ENCODE results near the gene CRTC3. TPM values are rescaled to one million over a fixed set of nuclear protein-coding genes. Genes with fewer than 3 reads are reported as not detected.

Gene CRTC3
- total RNA-seq, 2 experiments from 2014 or later: 24.0 to 25.7 TPM

DNA sequence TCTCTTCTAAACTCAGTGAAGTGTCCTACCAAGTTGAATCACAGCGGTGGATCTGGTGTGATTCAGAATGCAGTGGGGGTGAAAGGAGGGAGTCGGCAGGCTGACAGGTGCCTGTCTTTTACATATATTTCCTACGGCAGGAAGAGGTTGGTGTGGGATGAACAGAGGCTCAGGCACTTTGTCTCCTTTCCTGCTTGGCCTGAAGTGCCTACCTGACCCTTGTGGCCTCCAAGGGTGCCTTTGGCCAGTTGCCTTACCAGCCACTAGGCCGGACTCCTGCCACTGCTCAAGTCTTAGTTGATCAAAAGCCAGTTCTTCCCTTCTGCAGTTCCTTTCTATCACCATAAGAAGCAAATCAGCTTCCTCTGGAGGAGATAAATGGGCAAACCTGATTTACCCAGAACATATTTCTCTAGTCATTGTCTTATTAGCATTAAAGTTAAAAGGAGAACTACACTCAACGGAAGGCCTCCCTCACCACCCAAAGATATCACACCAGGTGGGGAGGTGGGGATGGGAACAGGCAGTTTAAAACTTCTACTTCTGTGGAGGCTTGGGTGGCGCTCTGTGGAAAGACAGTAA lies 52.1 kb downstream of the CRTC3 start:
- CTCF ChIA-PET: no interaction called here
- POLR2A ChIA-PET: no interaction called here

DNA sequence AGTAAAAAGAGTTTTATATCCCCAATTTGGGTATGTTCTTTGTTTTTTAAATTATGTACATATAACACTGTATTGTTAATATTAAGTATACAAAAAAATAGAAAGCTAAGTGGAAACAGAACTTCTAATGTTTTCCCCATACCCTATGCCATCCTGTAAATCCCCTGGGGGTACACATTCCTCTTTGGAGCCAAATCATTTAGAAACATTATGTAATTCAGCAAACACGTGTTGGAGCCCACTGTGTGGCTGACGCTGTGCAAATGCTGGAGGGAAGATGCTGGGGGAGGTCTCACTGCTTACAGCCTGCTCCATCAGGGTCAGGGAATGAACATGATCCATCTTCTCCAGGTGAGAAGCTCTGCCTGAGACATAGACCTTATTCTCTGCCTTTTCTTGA lies 52.8 kb downstream of the CRTC3 start:
- ChIA-PET POLR2A (no interaction called here), CTCF (no interaction called here)

GRCh38 chr15:90583471-90584252 lies 53.9 kb downstream of the CRTC3 start:
- CTCF ChIA-PET: interaction anchor here (0.8 kb wide), 1 partner anchor 17 kb away, joined by 3 read pairs; no protein-coding TSS in a partner anchor
- POLR2A ChIA-PET: interaction anchor here (0.6 kb wide), 1 partner anchor 409 kb away, joined by 3 read pairs; no protein-coding TSS in a partner anchor

- CTCF ChIA-PET: interaction anchor here (0.8 kb wide), 1 partner anchor 15 kb away, joined by 3 read pairs; no protein-coding TSS in a partner anchor
- POLR2A ChIA-PET: no interaction called here
Measured at GRCh38 chr15:90584841-90585240, 55.1 kb downstream of the CRTC3 start.

DNA sequence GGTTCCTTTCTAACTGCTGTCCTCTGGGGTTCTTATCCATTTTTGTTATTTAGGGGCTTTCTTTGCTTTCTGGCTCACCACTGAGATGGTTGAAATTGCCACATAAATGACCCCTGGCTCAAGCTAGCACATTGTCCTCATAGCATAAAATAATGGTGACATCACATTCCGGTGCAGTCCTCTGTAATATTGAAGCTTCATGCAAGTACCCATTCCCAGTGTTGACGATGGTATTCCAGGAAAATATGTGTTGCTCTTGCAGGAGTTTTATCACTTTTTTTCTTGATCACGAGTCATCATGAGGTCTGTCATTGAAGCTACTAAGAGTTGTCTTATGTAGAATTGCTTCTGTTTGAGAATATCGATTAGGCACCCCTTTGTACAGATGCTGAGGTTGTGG lies 56.1 kb downstream of the CRTC3 start:
- ChIA-PET CTCF (interaction anchor here (0.6 to 1.4 kb wide), 4 partner anchors 31 to 349 kb away, joined by 3 to 6 read pairs (median 3); no protein-coding TSS in a partner anchor), POLR2A (interaction anchor here (0.5 kb wide), 1 partner anchor 74 kb away, joined by 3 read pairs; no protein-coding TSS in a partner anchor)

- POLR2A ChIA-PET: interaction anchor here (0.6 kb wide), 1 partner anchor 857 kb away, joined by 6 read pairs; no protein-coding TSS in a partner anchor
- CTCF ChIA-PET: interaction anchor here (1.4 kb wide), 1 partner anchor 30 kb away, joined by 6 read pairs; no protein-coding TSS in a partner anchor
Measured at GRCh38 chr15:90586948-90587347, 57.2 kb downstream of the CRTC3 start.

DNA sequence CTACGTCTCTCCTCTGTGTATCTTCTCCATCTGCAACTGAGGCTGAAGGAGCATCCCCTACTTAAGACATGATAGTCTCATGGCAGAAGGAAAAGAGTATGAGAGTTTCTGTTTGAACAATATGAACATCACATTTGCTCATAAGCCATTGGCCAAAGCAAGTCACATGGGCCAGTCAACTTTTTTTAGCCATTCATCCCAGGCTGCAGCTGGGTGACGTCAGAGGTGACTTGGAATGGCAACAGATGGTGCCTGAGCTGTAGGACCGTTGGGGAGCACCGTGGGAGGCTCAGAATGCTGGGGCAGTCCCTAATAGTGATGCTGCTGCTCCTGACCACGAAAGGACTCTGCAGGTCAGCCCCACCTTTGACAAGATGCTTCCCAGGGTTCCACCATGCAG lies 58.7 kb downstream of the CRTC3 start:
- POLR2A ChIA-PET: no interaction called here

GRCh38 chr15:90591524-90591923 lies 61.8 kb downstream of the CRTC3 start:
- CTCF ChIA-PET: no interaction called here
- POLR2A ChIA-PET: no interaction called here

More for the DNA sequence above, 58.7 kb downstream of the CRTC3 start:
- CTCF ChIA-PET: interaction anchor here (0.8 to 1.2 kb wide), 2 partner anchors 11 to 15 kb away, joined by 3 read pairs; no protein-coding TSS in a partner anchor

- POLR2A ChIA-PET: no interaction called here
Measured at GRCh38 chr15:90592131-90592881, 62.6 kb downstream of the CRTC3 start.

GRCh38 chr15:90593499-90594158 lies 63.9 kb downstream of the CRTC3 start:
- CTCF ChIA-PET: interaction anchor here (0.6 to 1.5 kb wide), 3 partner anchors 11 to 310 kb away, joined by 3 to 4 read pairs (median 3); no protein-coding TSS in a partner anchor
- POLR2A ChIA-PET: interaction anchor here (0.7 to 0.8 kb wide), 2 partner anchors 65 to 241 kb away, joined by 4 to 8 read pairs; partner anchors contain the start of gene ZNF774

More at GRCh38 chr15:90592131-90592881, 62.6 kb downstream of the CRTC3 start:
- CTCF ChIA-PET: no interaction called here

DNA sequence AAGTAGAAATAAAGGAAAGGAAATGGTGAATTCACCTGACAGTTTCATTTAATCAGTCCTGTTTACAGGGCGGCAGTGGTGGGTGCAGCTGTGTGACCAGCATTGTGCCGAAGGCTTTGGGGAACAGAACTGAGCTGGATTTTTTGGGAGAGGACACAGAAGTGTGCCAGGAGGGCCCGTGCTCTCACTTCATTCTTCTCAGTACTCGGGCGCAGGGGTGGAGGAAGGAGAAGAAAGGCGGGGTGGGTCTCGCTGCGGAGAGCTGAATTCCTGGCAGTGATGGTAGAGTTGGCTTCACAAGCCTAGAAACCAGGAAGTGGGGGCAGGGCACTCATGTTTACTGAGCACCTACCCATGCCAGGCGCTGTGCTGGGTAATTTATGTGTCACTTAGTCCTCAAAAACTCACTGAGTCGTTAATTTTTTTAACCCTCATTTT lies 64.6 kb downstream of the CRTC3 start:
- POLR2A ChIA-PET: interaction anchor here (0.7 to 0.8 kb wide), 2 partner anchors 65 to 242 kb away, joined by 4 to 8 read pairs; partner anchors contain the start of gene ZNF774
- CTCF ChIA-PET: interaction anchor here (0.6 to 1.5 kb wide), 3 partner anchors 10 to 311 kb away, joined by 3 to 4 read pairs (median 3); no protein-coding TSS in a partner anchor

- POLR2A ChIA-PET: no interaction called here
- CTCF ChIA-PET: no interaction called here
Measured at GRCh38 chr15:90595763-90596155, 66.0 kb downstream of the CRTC3 start.

- ChIA-PET CTCF (interaction anchor here (1.0 kb wide), 1 partner anchor 277 kb away, joined by 3 read pairs; no protein-coding TSS in a partner anchor), POLR2A (no interaction called here)
Measured at GRCh38 chr15:90596943-90597342, 67.2 kb downstream of the CRTC3 start.

GRCh38 chr15:90597577-90597976 lies 67.9 kb downstream of the CRTC3 start:
- ChIA-PET CTCF (no interaction called here), POLR2A (no interaction called here)

DNA sequence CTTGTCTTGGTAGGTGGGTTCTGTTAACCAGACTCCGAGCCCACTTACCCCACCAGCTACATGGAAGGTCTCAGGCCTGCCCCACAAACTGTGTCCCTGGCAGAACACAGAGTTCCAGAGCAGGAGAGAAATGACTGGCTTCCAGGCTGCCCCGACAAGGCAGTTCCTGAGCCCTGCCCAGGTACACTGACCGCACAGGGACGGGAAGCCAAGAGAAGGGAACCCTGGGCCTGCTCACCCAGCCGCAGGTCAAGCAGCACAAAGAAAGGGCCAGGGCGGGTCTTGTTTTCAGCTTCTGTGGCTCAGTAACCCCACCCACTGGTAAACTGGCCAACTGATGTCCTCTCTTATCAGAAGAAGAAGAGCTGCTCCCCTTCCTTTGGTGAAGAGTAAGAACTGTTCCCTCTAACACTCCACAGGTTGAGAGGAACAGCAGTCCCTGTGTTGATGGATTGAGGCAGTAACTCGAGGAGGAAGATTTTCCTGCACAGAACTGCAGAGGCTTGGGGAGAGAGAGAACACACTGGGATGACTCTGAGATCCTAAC lies 68.4 kb downstream of the CRTC3 start:
- ChIA-PET POLR2A (no interaction called here), CTCF (interaction anchor here (1.2 kb wide), 2 partner anchors 34 to 279 kb away, joined by 3 read pairs; no protein-coding TSS in a partner anchor)

- ChIA-PET POLR2A (no interaction called here), CTCF (interaction anchor here (1.2 kb wide), 2 partner anchors 35 to 279 kb away, joined by 3 read pairs; no protein-coding TSS in a partner anchor)
Measured at GRCh38 chr15:90598679-90599078, 69.0 kb downstream of the CRTC3 start.

DNA sequence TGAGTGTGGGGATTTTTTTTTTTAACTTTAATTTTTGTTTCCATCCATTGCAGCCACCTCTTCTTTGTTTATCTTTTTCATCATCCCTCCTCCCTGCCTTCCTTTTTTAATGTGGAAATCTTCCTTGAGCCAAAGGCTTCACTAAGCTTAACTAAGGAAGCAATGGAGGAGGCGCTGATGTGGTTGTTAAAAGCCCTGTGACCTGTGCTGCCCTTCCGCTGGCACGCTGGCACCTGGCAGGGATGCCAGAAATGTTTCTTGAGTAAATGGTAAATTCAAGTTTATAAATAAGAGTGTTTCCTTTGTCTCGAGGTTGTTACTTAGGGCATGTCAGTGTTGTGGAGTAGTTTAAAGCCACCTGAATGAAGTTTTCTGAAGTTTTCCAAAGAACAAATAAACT lies 69.4 kb downstream of the CRTC3 start:
- CTCF ChIA-PET: interaction anchor here (1.2 kb wide), 2 partner anchors 35 to 280 kb away, joined by 3 read pairs; no protein-coding TSS in a partner anchor
- POLR2A ChIA-PET: no interaction called here

- ChIA-PET POLR2A (no interaction called here), CTCF (interaction anchor here (0.8 kb wide), 1 partner anchor 15 kb away, joined by 3 read pairs; no protein-coding TSS in a partner anchor)
Measured at GRCh38 chr15:90599644-90600043, 69.9 kb downstream of the CRTC3 start.

Measured in activated CD8-positive, alpha-beta memory T cell treated with anti-CD3 and anti-CD28 coated beads for 36 hours (primary cell).